C1 segment of cervical spinal cord (tissue), 14 donors: ENCODE results near the gene IHH.
A peak's percentile ranks its signal among the peaks of the same experiment; 100 is the strongest.

Source experiments
- DNase-seq, 14 donors: peaks; one replicate each; lab custom pipeline; 2025; lab: John Stamatoyannopoulos, UW

The IHH gene

GRCh38 chr2:219020604-219021365 lies 39.9 kb downstream of the IHH start:
- DNase-seq, result no peak

- no peak for DNase-seq
Observed at GRCh38 chr2:219019436-219019835, 41.3 kb downstream of the IHH start.

GRCh38 chr2:219018726-219019125 lies 42.0 kb downstream of the IHH start:
- no peak for DNase-seq

- no peak for DNase-seq
Observed at GRCh38 chr2:219018286-219018685, 42.4 kb downstream of the IHH start.

- DNase-seq, result peak in 11 of 14 donors; percentile 18 to 90 (median 69)
Observed at GRCh38 chr2:219017201-219017931, 43.4 kb downstream of the IHH start.

- no peak for DNase-seq
Observed at GRCh38 chr2:219016721-219017120, 44.0 kb downstream of the IHH start.

GRCh38 chr2:219010873-219011272 lies 49.8 kb downstream of the IHH start:
- DNase-seq, result no peak

GRCh38 chr2:219010162-219010756 lies 50.5 kb downstream of the IHH start:
- no peak for DNase-seq

GRCh38 chr2:219009294-219009693 lies 51.4 kb downstream of the IHH start:
- no peak for DNase-seq
